Lower leg skin (tissue), 4 donors: ENCODE data around the gene MRPS18B. TPM values are rescaled to one million over a fixed set of nuclear protein-coding genes. Genes with fewer than 3 reads are reported as not detected.

Source experiments
- DNase-seq, 2 donors: peaks; one replicate each; pipeline ENCODE4 v3.0.0-alpha.2; 2019; ENCODE audit warnings: low spot score in 2 of 2
- H3K4me3 ChIP-seq: fragments of 200-600 bp; sonication (generic); 2 replicates; pipeline ENCODE4 v1.5.1; 2017; ENCODE audit warnings: mild to moderate bottlenecking, low read depth; ENCODE audit not compliant: poor library complexity, severe bottlenecking
- CTCF ChIP-seq, 3 donors: fragments of 450-650 bp; IDR thresholded peaks; one replicate each; pipeline ENCODE4 v1.5.1; 2016; ENCODE audit warnings: antibody characterized with exemption in 3 of 3, mild to moderate bottlenecking in 3 of 3, moderate library complexity in 2 of 3
- POLR2A ChIP-seq, 2 donors: fragments of 450-650 bp; IDR thresholded peaks; one replicate each; pipeline ENCODE4 v1.6.1; 2016 to 2017; ENCODE audit warnings: antibody characterized with exemption in 2 of 2, mild to moderate bottlenecking in 1 of 2, moderate library complexity in 1 of 2
- WGBS, 2 donors: methylation state at CpG; one replicate each; pipeline ENCODE4 v1.1.5; 2018; 5-methylcytosine and 5-hydroxymethylcytosine counted together
- intact Hi-C: fragments of 100-400 bp; cut with DNase I; formaldehyde crosslinking; loops from one replicate; pipeline ENCODE4 v1.15.0; 2023; ENCODE audit warnings: low total_unique reads
- total RNA-seq, 4 donors: library from RNA; depleted of rRNA; stranded (reverse); fragments of >200 nt; gene quantifications; one replicate each; pipeline ENCODE4 v1.1.0, GENCODE V29; 2016

The MRPS18B gene
- total RNA-seq, 4 donors from 2014 or later, result 57.2 to 64.8 (median 62.2) TPM

- TF ChIP-seq POLR2A (IDR thresholded peaks at IDR 0.05) (no peak), CTCF (IDR thresholded peaks at IDR 0.05) (no peak)
- intact Hi-C loops, result no loop called here
- H3K4me3 ChIP-seq, result peak within 1 kb of the TSS; percentile 96
- 10 to 13% methylated on average over 30 to 34 of the region's 37 CpGs for WGBS, 2 donors
- peak; percentile 89 to 97 for DNase-seq
Observed at GRCh38 chr6:30646450-30647241, 29.0 kb downstream of the MRPS18B start, which contains the start of gene C6orf136. TSS of gene C6orf136 (plus strand) at chr6:30647133. CDS start at chr6:30647232, 99 bp downstream.

- TF ChIP-seq POLR2A (IDR thresholded peaks at IDR 0.05), result no peak
- peak in 1 of 3 donors; percentile 6 for TF ChIP-seq CTCF (IDR thresholded peaks at IDR 0.05)
- WGBS, 2 donors, result 0 to 1% methylated on average over 11 to 23 of the region's 78 CpGs
- peak; percentile 53 to 93 for DNase-seq
- H3K4me3 ChIP-seq, result peak overlapping the region; percentile 96
- intact Hi-C loops, result no loop called here
Observed at GRCh38 chr6:30647242-30648116, 29.8 kb downstream of the MRPS18B start.

- TF ChIP-seq POLR2A (IDR thresholded peaks at IDR 0.05), result no peak
- no peak for TF ChIP-seq CTCF (IDR thresholded peaks at IDR 0.05)
- no peak for DNase-seq
- WGBS, 2 donors, result 89 to 90% methylated on average over 12 of the region's 12 CpGs
- no peak overlapping the region for H3K4me3 ChIP-seq
- intact Hi-C loops, result no loop called here
Observed at GRCh38 chr6:30651143-30651542, 33.5 kb downstream of the MRPS18B start.

- no peak overlapping the region for H3K4me3 ChIP-seq
- intact Hi-C loops, result no loop called here
- 88 to 92% methylated on average over 19 of the region's 19 CpGs for WGBS, 2 donors
- TF ChIP-seq POLR2A (IDR thresholded peaks at IDR 0.05), result no peak
- peak in 1 of 3 donors; percentile 31 for TF ChIP-seq CTCF (IDR thresholded peaks at IDR 0.05)
- no peak for DNase-seq
Observed at GRCh38 chr6:30654798-30655742, 37.4 kb downstream of the MRPS18B start.

GRCh38 chr6:30655743-30656094 lies 38.1 kb downstream of the MRPS18B start:
- WGBS, 2 donors, result 91 to 99% methylated on average over 3 of the region's 3 CpGs
- intact Hi-C loops, result no loop called here
- H3K4me3 ChIP-seq, result no peak overlapping the region
- DNase-seq, result no peak
- TF ChIP-seq CTCF (IDR thresholded peaks at IDR 0.05) (no peak), POLR2A (IDR thresholded peaks at IDR 0.05) (no peak)
